DMS79 treated with DMSO at 0.1 percent for 48 hours (cell line): ENCODE data around the gene SORL1.

Source experiments
- DNase-seq: peaks from one replicate; lab custom pipeline; 2025; lab: John Stamatoyannopoulos, UW

SORL1 gene

DNA sequence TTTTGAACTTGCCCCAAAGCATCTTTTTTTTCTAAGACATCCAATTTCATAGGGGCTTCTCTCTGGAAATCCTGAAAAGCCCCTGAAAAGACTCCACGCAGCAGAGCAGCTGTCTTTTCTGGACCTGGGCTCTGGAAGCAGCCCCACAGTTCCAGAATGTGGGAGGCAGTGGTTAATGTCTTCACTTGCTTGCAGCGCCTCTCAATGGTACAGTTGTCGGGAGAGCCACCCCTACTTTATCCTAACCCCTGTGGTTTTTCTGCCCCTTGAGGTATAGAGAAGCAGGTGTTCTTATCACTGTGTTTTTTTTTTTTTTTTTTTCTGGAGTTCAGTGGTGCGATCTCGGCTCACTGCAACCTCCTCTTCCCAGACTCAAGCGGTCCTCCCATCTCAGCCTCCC lies 84.0 kb downstream of the SORL1 start:
- DNase-seq, result peak; percentile 58

DNA sequence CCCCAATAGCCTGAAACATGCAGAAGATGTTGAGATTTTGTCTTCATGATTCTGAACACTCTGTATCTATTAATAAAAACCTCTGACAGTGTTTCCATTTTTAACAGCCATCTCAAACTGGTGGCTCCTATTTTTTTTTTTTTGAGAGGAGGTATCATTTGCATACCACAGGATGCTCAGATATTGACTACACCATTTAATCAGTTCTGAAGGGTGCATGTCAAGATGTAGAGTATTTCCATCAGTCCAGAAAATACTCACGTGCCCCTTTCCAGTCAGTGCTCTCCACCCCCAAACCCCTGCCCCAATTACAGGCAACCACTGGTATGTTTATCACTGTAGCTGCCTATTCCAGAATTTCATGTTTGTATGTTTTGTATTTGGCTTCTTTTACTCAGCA lies 85.9 kb downstream of the SORL1 start:
- DNase-seq, result no peak

GRCh38 chr11:121539000-121539399 lies 86.9 kb downstream of the SORL1 start:
- no peak for DNase-seq

DNA sequence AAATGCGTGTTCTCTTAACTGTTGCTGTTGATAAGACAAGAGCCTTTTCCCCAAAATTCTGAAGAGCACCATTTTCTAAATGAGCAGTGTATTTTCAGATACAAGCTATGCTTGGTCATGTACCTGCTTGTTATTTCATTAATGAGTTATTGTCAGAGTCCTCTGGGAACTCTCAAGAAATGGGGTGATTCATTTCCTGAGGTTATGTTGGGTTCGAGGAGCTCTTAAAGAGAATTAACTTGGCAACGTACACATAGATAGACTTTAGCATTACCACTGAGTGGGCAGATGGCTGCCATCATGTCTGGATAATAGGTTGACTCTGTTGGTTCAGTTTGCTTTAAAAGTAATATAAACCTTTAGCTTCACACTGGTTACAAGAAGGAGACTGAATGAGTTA lies 88.5 kb downstream of the SORL1 start:
- peak; percentile 99 for DNase-seq

DNA sequence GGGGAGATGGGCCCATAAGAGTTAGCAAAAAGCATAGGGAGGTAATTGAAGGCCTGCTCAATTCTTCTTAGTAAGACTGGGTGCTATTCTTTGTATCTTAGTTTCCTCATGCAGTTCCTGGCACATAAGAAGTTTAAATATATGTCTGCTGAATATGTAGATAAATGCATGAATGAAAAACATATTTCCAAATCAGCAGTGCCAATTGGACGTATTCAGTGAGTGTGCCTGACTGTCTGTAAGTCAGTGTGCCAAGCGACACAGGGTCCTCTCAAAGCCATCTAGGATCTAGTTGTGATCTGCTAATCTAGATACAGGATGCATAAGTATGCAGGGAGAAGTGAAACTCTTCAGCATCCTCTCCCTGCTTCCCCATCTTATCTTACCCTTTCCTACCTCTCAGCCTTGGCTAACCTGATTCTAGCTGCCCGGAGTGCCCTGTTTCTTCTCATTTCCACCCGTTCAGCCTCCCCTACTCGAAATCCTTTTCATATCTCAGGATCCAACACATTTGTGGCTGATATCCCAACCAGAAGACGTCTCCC lies 91.8 kb downstream of the SORL1 start:
- DNase-seq, result no peak

DNA sequence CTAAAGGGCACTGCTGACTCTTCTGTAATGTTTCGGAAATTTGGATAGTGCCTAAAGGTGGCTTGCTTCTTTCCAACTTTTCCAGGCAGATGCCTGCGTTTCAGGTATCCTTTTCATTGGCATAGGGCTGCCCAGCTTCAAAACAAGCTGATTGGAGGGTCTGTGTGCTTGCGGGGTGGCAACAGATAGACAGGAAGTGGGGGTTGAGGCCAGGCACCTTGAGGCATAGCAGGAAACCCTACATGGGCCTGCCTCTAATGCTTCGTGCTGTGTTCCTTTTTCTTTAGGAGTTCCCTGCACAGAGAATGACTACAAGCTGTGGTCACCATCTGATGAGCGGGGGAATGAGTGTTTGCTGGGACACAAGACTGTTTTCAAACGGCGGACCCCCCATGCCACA lies 92.8 kb downstream of the SORL1 start:
- DNase-seq, result no peak

- DNase-seq, result no peak
Measured at GRCh38 chr11:121547574-121547973, 95.5 kb downstream of the SORL1 start.

- DNase-seq, result no peak
Measured at GRCh38 chr11:121550247-121551030, 98.3 kb downstream of the SORL1 start.

GRCh38 chr11:121551463-121551862 lies 99.3 kb downstream of the SORL1 start:
- DNase-seq, result no peak

DNA sequence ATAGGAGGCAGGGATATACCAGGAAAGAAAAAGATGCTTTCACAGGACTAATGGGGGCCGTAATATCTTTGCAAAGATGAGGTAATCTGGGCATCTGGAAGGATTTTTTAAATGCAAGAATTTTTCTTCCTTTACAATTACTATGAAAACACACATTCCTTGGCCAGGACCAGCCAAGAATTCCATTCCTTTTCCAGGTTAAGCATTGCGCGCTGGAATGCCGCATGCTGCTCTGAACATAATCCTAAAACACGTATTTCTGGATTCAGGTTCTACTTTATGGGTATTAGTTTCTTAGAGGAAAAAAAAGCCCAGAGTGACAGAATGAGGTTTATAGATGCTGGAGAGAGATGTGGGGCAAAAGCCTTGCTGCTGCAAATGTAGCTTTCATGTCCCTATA lies 100.0 kb downstream of the SORL1 start:
- DNase-seq, result no peak

DNA sequence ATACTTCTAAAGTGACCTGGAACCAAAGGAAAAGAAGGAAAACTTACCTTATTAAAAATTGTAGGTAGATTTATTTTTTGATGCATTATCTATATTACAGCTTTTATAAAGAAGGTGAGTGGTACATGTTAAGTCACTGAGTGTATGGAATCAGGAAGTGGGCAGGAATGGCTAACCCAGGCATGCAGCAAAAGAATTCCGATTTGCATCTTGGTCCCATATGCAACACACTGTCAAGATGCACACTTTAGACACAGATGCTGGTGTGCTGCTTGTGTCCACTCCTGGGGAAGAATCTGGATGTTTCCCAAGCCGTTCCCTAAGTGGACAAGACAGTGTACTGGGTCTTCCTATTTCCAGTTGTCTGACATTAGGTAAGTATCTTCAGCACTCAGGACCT lies 100.5 kb downstream of the SORL1 start:
- DNase-seq, result no peak

GRCh38 chr11:121553389-121553788 lies 101.3 kb downstream of the SORL1 start:
- DNase-seq, result peak; percentile 90

DNA sequence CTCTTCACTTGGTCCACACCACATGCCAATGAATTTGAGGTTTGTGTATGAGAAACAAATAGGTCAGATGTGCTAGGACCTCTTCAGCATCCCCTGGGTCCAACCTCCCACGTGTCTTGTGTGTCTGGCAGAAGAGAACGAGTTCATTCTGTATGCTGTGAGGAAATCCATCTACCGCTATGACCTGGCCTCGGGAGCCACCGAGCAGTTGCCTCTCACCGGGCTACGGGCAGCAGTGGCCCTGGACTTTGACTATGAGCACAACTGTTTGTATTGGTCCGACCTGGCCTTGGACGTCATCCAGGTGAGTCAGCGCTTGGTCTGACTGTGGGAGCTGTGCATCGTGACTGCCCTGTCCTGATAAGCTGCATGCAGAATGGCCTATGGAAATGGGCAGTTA lies 101.7 kb downstream of the SORL1 start:
- peak; percentile 93 for DNase-seq

DNA sequence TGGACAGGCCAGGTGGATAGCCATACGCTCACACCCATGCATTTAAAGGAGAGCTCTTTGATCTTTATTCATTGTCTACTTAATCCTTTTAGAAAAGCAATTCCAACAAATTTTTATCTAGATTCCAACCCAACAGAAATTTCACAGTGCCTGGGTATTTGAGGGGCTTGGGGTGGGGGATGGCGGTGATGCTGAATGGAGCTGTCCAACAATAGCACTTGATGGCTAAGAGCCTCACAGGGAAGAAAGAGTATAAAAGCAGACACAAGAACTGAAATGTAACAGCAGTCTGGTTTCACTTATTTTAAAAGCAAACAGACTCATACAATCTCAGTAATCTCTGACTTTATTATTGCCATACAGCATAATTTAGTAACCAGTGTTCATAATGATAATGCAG lies 102.4 kb downstream of the SORL1 start:
- DNase-seq, result peak; percentile 99

DNA sequence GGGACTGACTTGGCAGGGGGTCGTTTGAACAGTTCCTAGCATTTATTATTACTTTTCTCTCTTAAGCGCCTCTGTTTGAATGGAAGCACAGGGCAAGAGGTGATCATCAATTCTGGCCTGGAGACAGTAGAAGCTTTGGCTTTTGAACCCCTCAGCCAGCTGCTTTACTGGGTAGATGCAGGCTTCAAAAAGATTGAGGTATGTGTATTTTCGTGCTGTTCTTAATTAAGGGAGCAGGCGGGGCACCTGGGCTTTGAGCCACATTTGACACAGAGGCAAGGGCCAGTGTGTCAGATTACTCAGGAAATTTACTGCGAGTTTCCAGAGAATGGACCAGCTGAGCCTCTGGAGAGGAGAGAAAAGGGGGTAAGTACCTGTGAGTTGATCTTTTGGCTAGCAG lies 103.0 kb downstream of the SORL1 start:
- DNase-seq, result peak; percentile 86

DNA sequence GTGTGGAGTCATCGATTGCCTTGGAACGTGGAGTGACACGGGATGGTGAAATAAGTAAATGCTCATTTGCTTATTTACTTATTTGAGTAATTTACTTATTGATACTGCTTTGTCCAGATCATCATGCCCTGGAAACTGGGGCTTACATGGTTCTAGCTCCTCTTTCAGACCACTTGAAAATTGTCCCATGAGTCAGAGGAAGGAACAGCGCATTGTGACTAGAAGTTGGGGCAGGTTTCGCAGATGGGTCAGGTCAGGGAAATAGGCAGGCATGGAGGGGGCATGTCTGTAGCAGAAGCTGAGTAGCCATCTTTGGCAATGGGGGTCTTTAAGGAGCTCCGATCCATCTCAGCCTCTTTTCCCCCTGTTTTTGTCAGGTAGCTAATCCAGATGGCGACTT lies 104.8 kb downstream of the SORL1 start:
- no peak for DNase-seq

DNA sequence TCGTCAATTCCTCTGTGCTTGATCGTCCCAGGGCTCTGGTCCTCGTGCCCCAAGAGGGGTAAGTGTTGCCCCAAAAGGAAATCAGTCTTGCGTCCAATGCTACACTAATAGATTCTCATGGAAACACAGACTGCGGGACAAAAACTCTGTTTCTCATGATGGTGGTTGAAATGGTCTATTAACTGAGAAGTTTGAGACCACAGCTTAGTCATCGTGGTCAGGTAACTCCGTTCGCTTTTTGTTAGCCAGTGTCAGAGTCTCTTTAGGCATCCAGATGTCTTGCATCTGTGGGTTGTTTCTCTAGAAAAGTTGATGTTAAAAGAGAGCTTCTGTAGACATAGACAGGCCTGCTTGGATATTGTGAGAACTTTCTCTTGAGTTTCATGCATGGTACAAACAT lies 105.2 kb downstream of the SORL1 start:
- DNase-seq, result no peak

GRCh38 chr11:121559606-121560200 lies 107.6 kb downstream of the SORL1 start:
- no peak for DNase-seq

GRCh38 chr11:121560236-121560635 lies 108.1 kb downstream of the SORL1 start:
- no peak for DNase-seq

DNA sequence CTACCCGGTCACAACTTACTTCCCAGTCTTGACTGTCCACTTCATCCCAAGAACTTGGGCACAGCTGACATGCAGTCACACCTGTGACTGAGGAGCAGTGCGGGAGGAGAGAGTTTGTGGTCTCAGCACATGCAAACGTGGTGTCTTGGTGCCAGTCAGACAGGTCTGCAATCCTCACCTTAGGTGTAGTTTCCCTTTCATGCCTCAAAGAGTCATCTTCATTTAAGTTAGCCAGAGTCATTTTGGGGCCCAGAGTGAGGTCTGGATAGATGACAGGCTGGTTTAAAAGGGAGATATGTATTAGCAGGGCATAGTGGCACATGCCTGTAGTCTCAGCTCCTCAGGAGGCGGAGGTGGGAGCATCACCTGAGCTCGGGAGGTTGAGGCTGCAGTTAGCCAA lies 109.1 kb downstream of the SORL1 start:
- DNase-seq, result no peak

DNA sequence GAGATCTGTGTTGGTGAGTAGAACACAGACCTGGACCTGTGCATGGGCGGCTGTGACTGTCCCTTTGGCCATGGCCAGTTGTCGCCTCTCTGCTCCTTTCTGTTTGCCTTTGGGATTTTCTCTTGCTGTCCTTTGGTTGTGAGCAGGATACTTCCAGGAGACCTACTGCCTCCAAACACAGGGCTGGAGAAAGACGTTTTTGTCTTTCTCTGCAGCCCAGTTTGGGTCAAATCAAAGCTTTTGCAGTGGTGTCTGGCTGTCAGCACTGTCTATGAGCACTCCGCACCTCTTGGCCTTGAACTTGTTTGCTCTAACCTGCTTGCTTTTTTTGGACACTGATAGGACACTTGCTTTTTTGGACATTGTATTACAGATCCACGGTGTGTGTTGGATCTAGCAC lies 109.6 kb downstream of the SORL1 start:
- DNase-seq, result no peak

GRCh38 chr11:121563003-121563402 lies 110.9 kb downstream of the SORL1 start:
- no peak for DNase-seq
